HT-29 (cell line): ENCODE results near the gene FRY. TPM values are rescaled to one million over a fixed set of nuclear protein-coding genes. Genes with fewer than 3 reads are reported as not detected.

ENCODE experiments used
- DNase-seq: peaks from one replicate; pipeline ENCODE4 v3.0.0-alpha.2; 2015; ENCODE audit warnings: low spot score
- total RNA-seq: library from RNA; depleted of rRNA; stranded (reverse); fragments of >200 nt; shearing (Covaris generic); gene quantifications from 2 replicates; pipeline ENCODE4 v1.2.3, GENCODE V29; 2014

The FRY gene
- total RNA-seq, 1 experiment from 2014 or later = 29.4 TPM

GRCh38 chr13:32211813-32212212 lies 180.2 kb downstream of the FRY start:
- DNase-seq = no peak

- DNase-seq = no peak
These were observed 180.8 kb downstream of the FRY start for GRCh38 chr13:32212421-32212820.

GRCh38 chr13:32213626-32214025 lies 182.1 kb downstream of the FRY start:
- no peak for DNase-seq

GRCh38 chr13:32214071-32214470 lies 182.5 kb downstream of the FRY start:
- DNase-seq = no peak

GRCh38 chr13:32216281-32216680 lies 184.7 kb downstream of the FRY start:
- DNase-seq = no peak

- DNase-seq = no peak
These were observed 190.6 kb downstream of the FRY start for GRCh38 chr13:32222046-32222676.

GRCh38 chr13:32224916-32225315 lies 193.3 kb downstream of the FRY start:
- no peak for DNase-seq

GRCh38 chr13:32225481-32225931 lies 193.9 kb downstream of the FRY start:
- no peak for DNase-seq

GRCh38 chr13:32228330-32229041 lies 196.9 kb downstream of the FRY start:
- DNase-seq = peak; percentile 30

- DNase-seq = no peak
These were observed 197.9 kb downstream of the FRY start for GRCh38 chr13:32229443-32229842.

GRCh38 chr13:32232263-32232662 lies 200.7 kb downstream of the FRY start:
- no peak for DNase-seq

- DNase-seq = no peak
These were observed 201.5 kb downstream of the FRY start for GRCh38 chr13:32233062-32233461.

GRCh38 chr13:32234914-32235313 lies 203.3 kb downstream of the FRY start:
- no peak for DNase-seq

- DNase-seq = no peak
These were observed 206.1 kb downstream of the FRY start for GRCh38 chr13:32237681-32238080.

GRCh38 chr13:32243695-32244094 lies 212.1 kb downstream of the FRY start:
- no peak for DNase-seq

GRCh38 chr13:32245555-32245954 lies 214.0 kb downstream of the FRY start:
- no peak for DNase-seq

GRCh38 chr13:32246468-32246867 lies 214.9 kb downstream of the FRY start:
- DNase-seq = peak; percentile 94

- no peak for DNase-seq
These were observed 216.3 kb downstream of the FRY start for GRCh38 chr13:32247887-32248286.

GRCh38 chr13:32248801-32249200 lies 217.2 kb downstream of the FRY start:
- DNase-seq = no peak

GRCh38 chr13:32252812-32253438 lies 221.4 kb downstream of the FRY start:
- DNase-seq = no peak

GRCh38 chr13:32253911-32254399 lies 222.4 kb downstream of the FRY start:
- DNase-seq = no peak

GRCh38 chr13:32254416-32254815 lies 222.8 kb downstream of the FRY start:
- no peak for DNase-seq
